GM10266 (cell line): ENCODE data around the gene ERC1.

Experiments
- DNase-seq: peaks from one replicate; pipeline ENCODE4 v3.0.0; 2012; ENCODE audit errors: extremely low spot score
- TF ChIP-seq, protein P1 (sequence below): IDR thresholded peaks from 2 replicates; pipeline ENCODE4 v1.5.1; 2012; ENCODE audit warnings: mild to moderate bottlenecking, low read depth; ENCODE audit not compliant: control insufficient read depth, insufficient read depth; ENCODE audit errors: missing control alignments

The ERC1 gene

GRCh38 chr12:1300460-1300859, 309.4 kb downstream of the ERC1 start:
- no peak for DNase-seq
- TF ChIP-seq, protein P1, sequence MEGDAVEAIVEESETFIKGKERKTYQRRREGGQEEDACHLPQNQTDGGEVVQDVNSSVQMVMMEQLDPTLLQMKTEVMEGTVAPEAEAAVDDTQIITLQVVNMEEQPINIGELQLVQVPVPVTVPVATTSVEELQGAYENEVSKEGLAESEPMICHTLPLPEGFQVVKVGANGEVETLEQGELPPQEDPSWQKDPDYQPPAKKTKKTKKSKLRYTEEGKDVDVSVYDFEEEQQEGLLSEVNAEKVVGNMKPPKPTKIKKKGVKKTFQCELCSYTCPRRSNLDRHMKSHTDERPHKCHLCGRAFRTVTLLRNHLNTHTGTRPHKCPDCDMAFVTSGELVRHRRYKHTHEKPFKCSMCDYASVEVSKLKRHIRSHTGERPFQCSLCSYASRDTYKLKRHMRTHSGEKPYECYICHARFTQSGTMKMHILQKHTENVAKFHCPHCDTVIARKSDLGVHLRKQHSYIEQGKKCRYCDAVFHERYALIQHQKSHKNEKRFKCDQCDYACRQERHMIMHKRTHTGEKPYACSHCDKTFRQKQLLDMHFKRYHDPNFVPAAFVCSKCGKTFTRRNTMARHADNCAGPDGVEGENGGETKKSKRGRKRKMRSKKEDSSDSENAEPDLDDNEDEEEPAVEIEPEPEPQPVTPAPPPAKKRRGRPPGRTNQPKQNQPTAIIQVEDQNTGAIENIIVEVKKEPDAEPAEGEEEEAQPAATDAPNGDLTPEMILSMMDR: no peak

DNA sequence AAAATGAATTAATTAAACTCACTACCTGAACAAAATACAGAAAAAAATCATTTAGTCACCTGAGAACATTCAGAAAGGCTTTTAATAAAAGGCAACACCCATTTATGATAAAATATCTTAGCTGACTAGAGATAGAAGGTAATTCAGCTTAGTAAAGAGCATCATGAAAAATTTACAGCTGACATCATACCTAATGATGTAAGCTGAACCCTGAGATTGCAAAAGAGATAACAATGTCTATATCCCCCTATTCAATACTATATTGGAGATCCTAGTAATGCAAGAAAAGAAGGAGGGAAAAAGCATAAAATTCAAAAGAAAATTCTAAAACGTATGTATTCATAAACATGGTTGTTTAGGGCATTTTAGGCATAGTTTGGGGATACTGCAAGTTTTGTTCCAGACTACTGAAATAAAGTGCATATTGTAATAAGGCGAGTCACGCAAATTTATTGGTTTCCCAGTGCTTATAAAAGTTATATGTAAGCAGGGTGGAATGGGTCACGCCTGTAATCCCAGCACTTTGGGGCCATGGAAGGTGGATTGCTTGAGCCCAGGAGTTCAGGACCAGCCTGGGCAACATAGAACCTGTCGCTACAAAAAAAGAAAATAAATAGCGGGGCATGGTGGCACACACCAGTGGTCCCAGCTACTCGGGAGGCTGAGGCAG, 311.3 kb downstream of the ERC1 start:
- no peak for DNase-seq
- TF ChIP-seq, protein P1: no peak

DNA sequence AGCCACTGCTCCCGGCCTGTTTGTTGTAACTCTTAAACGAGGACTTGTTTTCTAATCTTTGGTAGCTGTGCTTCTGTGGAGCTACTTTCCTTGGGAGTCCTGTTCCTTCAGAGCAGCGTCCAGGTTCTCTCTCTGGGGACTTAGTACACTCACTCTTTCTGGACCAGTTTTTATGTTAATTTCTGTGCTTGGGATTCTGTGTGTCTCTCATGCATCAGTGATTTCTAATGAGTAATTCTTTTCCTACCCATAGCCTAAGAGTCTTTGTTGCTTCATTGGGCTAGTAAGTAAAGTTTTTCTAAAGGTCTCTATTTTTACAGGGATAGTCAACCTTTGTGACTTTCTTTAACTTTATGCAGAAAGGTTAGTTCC, 314.0 kb downstream of the ERC1 start:
- no peak for DNase-seq
- TF ChIP-seq, protein P1: no peak

GRCh38 chr12:1305791-1306500, 314.9 kb downstream of the ERC1 start:
- DNase-seq: no peak
- TF ChIP-seq, protein P1: no peak

GRCh38 chr12:1306817-1307216, 315.8 kb downstream of the ERC1 start:
- TF ChIP-seq, protein P1: no peak
- no peak for DNase-seq

DNA sequence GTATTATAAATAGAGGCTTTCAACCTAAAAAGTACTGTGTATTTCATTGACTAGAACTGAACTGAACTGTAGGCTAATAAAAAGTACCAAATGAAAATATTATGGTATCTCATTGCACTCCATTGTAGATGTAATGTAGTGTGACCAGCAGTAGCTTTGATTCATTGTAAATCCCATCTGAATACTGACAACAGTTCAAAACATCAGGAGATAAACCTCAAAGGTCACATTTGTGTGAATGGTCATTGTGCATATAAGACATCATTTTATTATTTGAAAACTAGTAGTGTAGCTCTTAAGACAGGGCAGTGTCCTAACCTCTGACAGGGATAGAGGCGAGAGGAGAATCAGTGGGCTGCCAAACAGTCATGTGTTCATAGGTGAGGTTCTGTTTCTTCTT, 316.8 kb downstream of the ERC1 start:
- TF ChIP-seq, protein P1: no peak
- DNase-seq: no peak

DNA sequence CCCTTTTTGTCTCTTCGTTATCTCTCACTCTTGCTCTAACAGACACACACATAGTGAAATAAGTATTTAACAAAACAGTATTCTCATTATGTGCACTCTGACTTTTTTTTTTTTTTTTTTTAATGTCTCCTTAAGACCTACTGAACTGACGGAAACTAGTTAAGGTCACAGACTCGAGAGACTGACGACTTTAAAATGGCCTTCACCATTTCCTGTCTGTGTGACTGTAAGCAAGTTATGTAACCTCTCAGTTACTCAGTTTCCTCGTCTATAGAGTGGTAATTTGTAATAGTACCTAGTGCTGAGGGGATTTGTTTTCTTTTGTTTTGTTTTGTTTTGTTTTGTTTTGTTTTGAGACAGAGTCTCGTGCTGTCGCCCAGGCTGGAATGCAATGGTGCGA, 318.6 kb downstream of the ERC1 start:
- TF ChIP-seq, protein P1: no peak
- DNase-seq: no peak
